Pancreas (tissue), 10 donors: Measurements from ENCODE around the gene CFDP1. TPM values are rescaled to one million over a fixed set of nuclear protein-coding genes. Genes with fewer than 3 reads are reported as not detected.

Source experiments
- ATAC-seq, 4 donors: fragments of 200-7000 bp; cut with Tn5 transposase; one replicate each; pipeline versions ENCODE4 v1.8.0 to v1.9.1; 2020; ENCODE audit warnings: mild to moderate bottlenecking in 4 of 4, moderate library complexity in 4 of 4
- DNase-seq, 6 donors: peaks; one replicate each; pipeline ENCODE4 v3.0.0-alpha.2; 2020
- FAIRE-seq: peaks from 2 replicates; lab custom pipeline; 2012; peaks lifted over from hg19 to GRCh38; lab: Jason Lieb, UNC
- H3K27ac ChIP-seq, 4 donors: fragments of 200-600 bp; sonication (generic); 1 replicate in 3 of 4; 2 replicates in 1 of 4; pipeline versions ENCODE4 v1.5.0 to v1.8.0; 2020
- H3K27me3 ChIP-seq, 4 donors: fragments of 200-600 bp; one replicate each; pipeline ENCODE4 v1.8.0; 2021
- H3K36me3 ChIP-seq, 3 donors: fragments of 200-600 bp; sonication (generic) in 1 of 3; one replicate each; pipeline versions ENCODE4 v1.5.0 to v1.8.0; 2020 to 2021
- H3K4me1 ChIP-seq, 3 donors: fragments of 200-600 bp; one replicate each; pipeline ENCODE4 v1.8.0; 2021
- H3K4me3 ChIP-seq, 4 donors: fragments of 200-600 bp; sonication (generic) in 2 of 4; one replicate each; pipeline versions ENCODE4 v1.5.0 to v1.8.0; 2020 to 2021
- H3K9me3 ChIP-seq, 4 donors: fragments of 200-600 bp; one replicate each; pipeline ENCODE4 v1.8.0; 2021
- WGBS, 2 donors: extraction: QIAGEN DNeasy Blood & Tissue Kit; methylation state at CpG; one replicate each; pipeline ENCODE4 v1.1.7; 2013; 5-methylcytosine and 5-hydroxymethylcytosine counted together
- intact Hi-C, 3 donors: fragments of 100-400 bp; cut with DNase I; formaldehyde crosslinking; loops; one replicate each; pipeline versions ENCODE4 v1.11.1 to v1.14.2; 2022
- polyA plus RNA-seq, 2 donors: library from polyadenylated mRNA; stranded (reverse); fragments of 200-250 nt; gene quantifications; one replicate each; pipeline ENCODE4 v1.2.3, GENCODE V29; 2013
- total RNA-seq, 6 donors: library from RNA; stranded (reverse); fragmentation: NEBNext Ultra II Directional in 4 of 6; extraction: Animal tissue kit (Norgen Biotek cat#: 25700) in 4 of 6; gene quantifications; one replicate each; pipeline versions ENCODE4 v1.2.1 to v1.2.4, GENCODE V29; 2021 to 2023
- TF ChIP-seq, protein P1 (sequence below), 4 donors: fragments of 200-600 bp; sonication (generic) in 3 of 4; IDR thresholded peaks; one replicate each; pipeline versions ENCODE4 v1.5.0 to v1.8.0; 2021; ENCODE audit warnings: antibody characterized with exemption in 4 of 4
- donor health status: healthy with polysubstance abuse.
- donor health status: DM: no; HTN: no; CAD: no; lungs with moderate emphysema.
- donor health status: DM: no; HTN: no; CAD: no.
- donor health status: control.
- donor health status: control.
- donor health status: Bipolar disorder and iron deficiency.
- donor health status: DM: yes; HTN: yes; CAD: no.
- donor health status: DM: no; HTN: no; CAD: no.
- donor health status: DM: no; HTN: no; CAD: no.
- donor health status: DM: yes; HTN: yes; CAD: no.

Gene CFDP1
- total and polyA plus RNA-seq, 8 donors = 19.3 to 57.5 (median 25.6) TPM

DNA sequence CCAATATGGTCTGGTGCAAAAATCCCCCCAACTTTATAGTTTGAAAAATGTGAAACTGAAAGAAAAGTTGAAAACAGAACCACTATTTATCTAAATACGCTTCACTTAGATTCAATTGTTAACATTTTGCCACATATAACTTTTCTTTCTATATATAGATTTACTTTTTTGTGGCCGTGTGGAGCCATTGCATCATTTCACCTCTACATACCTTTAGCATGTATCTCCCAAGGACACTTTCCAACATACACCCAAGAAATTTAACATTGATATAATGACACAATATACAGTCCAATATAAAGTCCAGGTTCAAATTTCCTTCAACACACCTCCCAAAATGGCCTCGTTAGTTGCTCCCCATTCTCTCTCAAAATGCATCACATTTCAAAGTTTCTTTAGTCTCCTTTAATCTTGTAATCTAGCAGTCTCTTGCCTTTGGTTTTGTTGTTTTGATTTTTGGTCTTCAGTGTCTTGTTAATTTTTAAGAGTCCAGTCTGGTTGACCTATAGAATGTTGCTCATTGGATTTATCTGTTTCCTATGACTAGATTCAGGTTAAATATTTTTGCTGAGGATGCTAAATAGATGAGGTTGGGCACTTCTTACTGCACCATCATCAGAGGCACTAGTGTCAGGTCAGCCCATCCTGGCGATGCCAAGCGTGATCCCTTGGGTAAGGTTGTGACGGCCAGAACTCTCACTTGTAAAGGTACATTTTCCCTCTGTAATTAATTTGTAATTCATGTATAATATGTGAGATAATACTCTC lies 117.6 kb downstream of the CFDP1 start:
- H3K27ac ChIP-seq = no peak overlapping the region
- ATAC-seq = no peak
- H3K36me3 ChIP-seq = no peaks in the 10 kb centered on the region
- TF ChIP-seq, protein P1, sequence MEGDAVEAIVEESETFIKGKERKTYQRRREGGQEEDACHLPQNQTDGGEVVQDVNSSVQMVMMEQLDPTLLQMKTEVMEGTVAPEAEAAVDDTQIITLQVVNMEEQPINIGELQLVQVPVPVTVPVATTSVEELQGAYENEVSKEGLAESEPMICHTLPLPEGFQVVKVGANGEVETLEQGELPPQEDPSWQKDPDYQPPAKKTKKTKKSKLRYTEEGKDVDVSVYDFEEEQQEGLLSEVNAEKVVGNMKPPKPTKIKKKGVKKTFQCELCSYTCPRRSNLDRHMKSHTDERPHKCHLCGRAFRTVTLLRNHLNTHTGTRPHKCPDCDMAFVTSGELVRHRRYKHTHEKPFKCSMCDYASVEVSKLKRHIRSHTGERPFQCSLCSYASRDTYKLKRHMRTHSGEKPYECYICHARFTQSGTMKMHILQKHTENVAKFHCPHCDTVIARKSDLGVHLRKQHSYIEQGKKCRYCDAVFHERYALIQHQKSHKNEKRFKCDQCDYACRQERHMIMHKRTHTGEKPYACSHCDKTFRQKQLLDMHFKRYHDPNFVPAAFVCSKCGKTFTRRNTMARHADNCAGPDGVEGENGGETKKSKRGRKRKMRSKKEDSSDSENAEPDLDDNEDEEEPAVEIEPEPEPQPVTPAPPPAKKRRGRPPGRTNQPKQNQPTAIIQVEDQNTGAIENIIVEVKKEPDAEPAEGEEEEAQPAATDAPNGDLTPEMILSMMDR (IDR thresholded peaks at IDR 0.05) = no peak
- FAIRE-seq = no peak
- DNase-seq = no peak
- H3K9me3 ChIP-seq = no peaks in the 10 kb centered on the region
- H3K4me1 ChIP-seq = peaks cover 0 to 2% (median 1%) of the 10 kb centered on the region in 3 donors
- intact Hi-C loops = no loop called here
- WGBS, 2 donors = 95 to 98% methylated on average over 6 of the region's 6 CpGs
- H3K4me3 ChIP-seq = no peak overlapping the region
- no peaks in the 10 kb centered on the region for H3K27me3 ChIP-seq

DNA sequence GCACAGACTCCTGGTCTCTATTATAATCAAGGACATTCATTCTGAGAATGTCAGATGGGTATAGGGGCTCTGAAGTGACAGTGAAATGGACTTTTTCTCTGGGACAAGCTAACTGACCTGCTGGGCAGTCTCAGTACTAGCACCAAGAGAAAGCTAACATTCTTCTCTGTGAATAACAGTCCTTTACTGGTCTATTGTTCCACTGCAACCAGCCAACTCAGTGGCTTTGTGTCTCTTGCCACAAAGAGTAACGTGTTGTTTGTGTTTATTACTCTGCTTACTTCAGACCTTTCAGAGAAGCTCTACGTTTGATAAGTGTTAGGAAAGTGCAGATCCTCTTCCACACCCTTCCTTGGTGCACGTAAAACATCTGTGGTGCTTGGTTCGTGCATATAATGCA lies 120.4 kb downstream of the CFDP1 start:
- 89 to 95% methylated on average over 4 of the region's 4 CpGs for WGBS, 2 donors
- ATAC-seq (no peak), FAIRE-seq (no peak), DNase-seq (no peak)
- TF ChIP-seq, protein P1 (IDR thresholded peaks at IDR 0.05) = no peak
- intact Hi-C loops = no loop called here
- H3K9me3 ChIP-seq = no peaks in the 10 kb centered on the region
- no peak overlapping the region for H3K4me3 ChIP-seq
- no peak overlapping the region for H3K27ac ChIP-seq
- H3K4me1 ChIP-seq = peaks cover 17 to 23% (median 18%) of the 10 kb centered on the region in 3 donors
- H3K36me3 ChIP-seq = no peaks in the 10 kb centered on the region
- H3K27me3 ChIP-seq = no peaks in the 10 kb centered on the region

DNA sequence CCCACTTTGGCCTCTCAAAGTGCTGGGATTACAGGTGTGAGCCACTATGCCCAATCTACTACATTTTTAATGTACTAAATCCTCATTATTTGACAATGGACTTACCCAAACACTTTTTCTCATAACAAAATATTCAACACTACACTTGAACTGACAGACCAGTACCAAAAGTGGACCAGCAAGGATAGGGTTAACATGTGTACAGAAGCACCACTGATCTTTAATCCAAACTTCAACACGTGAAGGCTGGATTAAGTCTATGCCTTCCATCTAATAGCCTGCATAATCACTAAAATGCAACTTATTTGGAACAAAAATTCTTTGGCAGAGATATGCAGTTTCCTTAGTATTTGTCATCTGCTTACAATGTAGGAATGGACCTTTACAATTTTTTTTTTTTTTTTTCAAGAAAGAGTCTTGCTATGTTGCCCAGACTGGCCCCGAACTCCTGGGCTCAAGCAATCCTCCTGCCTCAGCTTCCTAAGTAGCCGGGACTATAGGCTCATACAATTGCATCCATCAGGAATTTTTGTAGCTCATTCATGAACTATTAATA lies 121.8 kb downstream of the CFDP1 start:
- no peak overlapping the region for H3K4me3 ChIP-seq
- intact Hi-C loops = no loop called here
- H3K27me3 ChIP-seq = no peaks in the 10 kb centered on the region
- no peak for DNase-seq
- FAIRE-seq = no peak
- no peaks in the 10 kb centered on the region for H3K9me3 ChIP-seq
- 65 to 67% methylated on average over 3 of the region's 3 CpGs for WGBS, 2 donors
- no peak for ATAC-seq
- TF ChIP-seq, protein P1 (IDR thresholded peaks at IDR 0.05) = no peak
- H3K4me1 ChIP-seq = peaks cover 31 to 36% (median 31%) of the 10 kb centered on the region in 3 donors
- no peak overlapping the region for H3K27ac ChIP-seq
- no peaks in the 10 kb centered on the region for H3K36me3 ChIP-seq

DNA sequence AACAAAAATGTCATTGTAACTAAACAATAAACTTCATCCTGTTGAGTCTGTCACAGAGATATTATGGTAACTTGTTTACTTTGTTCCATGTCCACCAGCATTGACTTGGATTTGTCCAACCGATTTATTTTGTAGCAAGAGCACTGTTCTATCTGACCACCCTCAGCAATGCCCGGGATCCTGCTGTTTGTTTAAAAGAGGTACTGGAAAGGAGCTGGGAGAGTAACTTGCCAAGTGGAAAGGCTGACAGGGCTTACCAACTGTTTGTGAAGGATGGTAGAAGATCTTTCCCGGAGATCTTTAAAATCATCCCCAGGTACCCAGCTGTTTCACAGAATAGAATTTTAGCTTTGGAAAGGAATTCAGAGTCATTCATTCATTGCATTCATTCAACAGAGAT lies 122.8 kb downstream of the CFDP1 start:
- H3K27ac ChIP-seq = no peak overlapping the region
- intact Hi-C loops = no loop called here
- 46 to 50% methylated on average over 3 of the region's 3 CpGs for WGBS, 2 donors
- H3K9me3 ChIP-seq = no peaks in the 10 kb centered on the region
- DNase-seq = no peak
- H3K27me3 ChIP-seq = no peaks in the 10 kb centered on the region
- no peak for ATAC-seq
- H3K4me1 ChIP-seq = peaks cover 35 to 45% (median 40%) of the 10 kb centered on the region in 3 donors
- H3K36me3 ChIP-seq = no peaks in the 10 kb centered on the region
- TF ChIP-seq, protein P1 (IDR thresholded peaks at IDR 0.05) = no peak
- FAIRE-seq = no peak
- no peak overlapping the region for H3K4me3 ChIP-seq
